ENCODE measurements around the gene TRIM63. TPM values are rescaled to one million over a fixed set of nuclear protein-coding genes. Genes with fewer than 3 reads are reported as not detected.

TRIM63 gene
- total and polyA plus RNA-seq, 9 of the 15 experiments (the other 6 are each of a cell fraction or from before 2014, with no cell fraction given), result 0.08 to 0.57 (median 0.36) TPM

DNA sequence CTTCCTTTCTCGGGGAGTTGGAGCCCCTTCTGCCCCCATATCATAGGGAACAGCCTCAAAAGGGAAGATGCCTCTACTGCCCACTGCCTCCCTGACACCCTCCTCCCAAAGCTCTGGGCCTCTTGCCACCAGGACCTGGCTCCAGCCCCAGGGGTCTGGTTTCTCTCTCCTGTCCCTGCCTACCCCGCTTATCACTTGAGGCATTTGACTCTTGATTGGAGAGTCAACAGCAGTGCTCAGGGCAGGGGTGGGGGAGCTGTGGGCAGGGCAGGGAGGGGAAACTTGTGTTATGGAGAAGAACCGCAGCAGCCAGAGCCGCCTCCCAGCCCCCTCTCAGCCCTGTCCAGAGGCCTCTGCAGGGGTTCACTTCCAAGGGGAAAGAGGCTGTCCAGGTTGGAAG is 573 bp downstream of the TRIM63 start (continued):
- TF ChIP-seq, protein P1, sequence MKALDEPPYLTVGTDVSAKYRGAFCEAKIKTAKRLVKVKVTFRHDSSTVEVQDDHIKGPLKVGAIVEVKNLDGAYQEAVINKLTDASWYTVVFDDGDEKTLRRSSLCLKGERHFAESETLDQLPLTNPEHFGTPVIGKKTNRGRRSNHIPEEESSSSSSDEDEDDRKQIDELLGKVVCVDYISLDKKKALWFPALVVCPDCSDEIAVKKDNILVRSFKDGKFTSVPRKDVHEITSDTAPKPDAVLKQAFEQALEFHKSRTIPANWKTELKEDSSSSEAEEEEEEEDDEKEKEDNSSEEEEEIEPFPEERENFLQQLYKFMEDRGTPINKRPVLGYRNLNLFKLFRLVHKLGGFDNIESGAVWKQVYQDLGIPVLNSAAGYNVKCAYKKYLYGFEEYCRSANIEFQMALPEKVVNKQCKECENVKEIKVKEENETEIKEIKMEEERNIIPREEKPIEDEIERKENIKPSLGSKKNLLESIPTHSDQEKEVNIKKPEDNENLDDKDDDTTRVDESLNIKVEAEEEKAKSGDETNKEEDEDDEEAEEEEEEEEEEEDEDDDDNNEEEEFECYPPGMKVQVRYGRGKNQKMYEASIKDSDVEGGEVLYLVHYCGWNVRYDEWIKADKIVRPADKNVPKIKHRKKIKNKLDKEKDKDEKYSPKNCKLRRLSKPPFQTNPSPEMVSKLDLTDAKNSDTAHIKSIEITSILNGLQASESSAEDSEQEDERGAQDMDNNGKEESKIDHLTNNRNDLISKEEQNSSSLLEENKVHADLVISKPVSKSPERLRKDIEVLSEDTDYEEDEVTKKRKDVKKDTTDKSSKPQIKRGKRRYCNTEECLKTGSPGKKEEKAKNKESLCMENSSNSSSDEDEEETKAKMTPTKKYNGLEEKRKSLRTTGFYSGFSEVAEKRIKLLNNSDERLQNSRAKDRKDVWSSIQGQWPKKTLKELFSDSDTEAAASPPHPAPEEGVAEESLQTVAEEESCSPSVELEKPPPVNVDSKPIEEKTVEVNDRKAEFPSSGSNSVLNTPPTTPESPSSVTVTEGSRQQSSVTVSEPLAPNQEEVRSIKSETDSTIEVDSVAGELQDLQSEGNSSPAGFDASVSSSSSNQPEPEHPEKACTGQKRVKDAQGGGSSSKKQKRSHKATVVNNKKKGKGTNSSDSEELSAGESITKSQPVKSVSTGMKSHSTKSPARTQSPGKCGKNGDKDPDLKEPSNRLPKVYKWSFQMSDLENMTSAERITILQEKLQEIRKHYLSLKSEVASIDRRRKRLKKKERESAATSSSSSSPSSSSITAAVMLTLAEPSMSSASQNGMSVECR (CRISPR knock-in tag; IDR thresholded peaks at IDR 0.05), result no peak
- TF ChIP-seq ZNF134 (CRISPR knock-in tag; conservative IDR thresholded peaks at IDR 0.05) (no peak), XRCC5 (IDR thresholded peaks at IDR 0.05; ENCODE audit: low read depth, low read length) (no peak), CTBP1 (IDR thresholded peaks at IDR 0.05; ENCODE audit: borderline replicate concordance) (peak; percentile 10; the same call in 1 of the 2 replicates), ZNF408 (CRISPR knock-in tag; IDR thresholded peaks at IDR 0.05; ENCODE audit: low read depth) (no peak), RBBP5 (IDR thresholded peaks at IDR 0.05; ENCODE audit: borderline replicate concordance, insufficient read depth, low read length, poor library complexity, severe bottlenecking) (peak; percentile 49), ATF7 (IDR thresholded peaks at IDR 0.05) (no peak), OTX1 (CRISPR knock-in tag; IDR thresholded peaks at IDR 0.05) (no peak), CBX1 (IDR thresholded peaks at IDR 0.05; ENCODE audit: low read depth) (no peak), NRF1 (conservative IDR thresholded peaks at IDR 0.05 in 1 of 2, IDR thresholded peaks at IDR 0.05 in 1 of 2) (0 out of 4 replicates have a peak, but pooled peaks of 1 of the 2 experiments have one; percentile 8), CBX3 (IDR thresholded peaks at IDR 0.05; ENCODE audit: borderline replicate concordance in 1 of 2, low read length in 2 of 2) (no peak), CREM (IDR thresholded peaks at IDR 0.05; ENCODE audit: low read depth) (0 out of 2 replicates have a peak, but pooled peaks have one; percentile 19), EP300 (IDR thresholded peaks at IDR 0.05; ENCODE audit: low read length) (peak; percentile 34; the same call in 1 of the 2 replicates), ZNF583 (CRISPR knock-in tag; IDR thresholded peaks at IDR 0.05) (0 out of 2 replicates have a peak, but pooled peaks have one; percentile 28), ZNF589 (CRISPR knock-in tag; IDR thresholded peaks at IDR 0.05; ENCODE audit: low read depth) (no peak), SMAD4 (CRISPR knock-in tag; conservative IDR thresholded peaks at IDR 0.05) (0 out of 2 replicates have a peak, but pooled peaks have one; percentile 21)
- TF ChIP-seq, protein P2, sequence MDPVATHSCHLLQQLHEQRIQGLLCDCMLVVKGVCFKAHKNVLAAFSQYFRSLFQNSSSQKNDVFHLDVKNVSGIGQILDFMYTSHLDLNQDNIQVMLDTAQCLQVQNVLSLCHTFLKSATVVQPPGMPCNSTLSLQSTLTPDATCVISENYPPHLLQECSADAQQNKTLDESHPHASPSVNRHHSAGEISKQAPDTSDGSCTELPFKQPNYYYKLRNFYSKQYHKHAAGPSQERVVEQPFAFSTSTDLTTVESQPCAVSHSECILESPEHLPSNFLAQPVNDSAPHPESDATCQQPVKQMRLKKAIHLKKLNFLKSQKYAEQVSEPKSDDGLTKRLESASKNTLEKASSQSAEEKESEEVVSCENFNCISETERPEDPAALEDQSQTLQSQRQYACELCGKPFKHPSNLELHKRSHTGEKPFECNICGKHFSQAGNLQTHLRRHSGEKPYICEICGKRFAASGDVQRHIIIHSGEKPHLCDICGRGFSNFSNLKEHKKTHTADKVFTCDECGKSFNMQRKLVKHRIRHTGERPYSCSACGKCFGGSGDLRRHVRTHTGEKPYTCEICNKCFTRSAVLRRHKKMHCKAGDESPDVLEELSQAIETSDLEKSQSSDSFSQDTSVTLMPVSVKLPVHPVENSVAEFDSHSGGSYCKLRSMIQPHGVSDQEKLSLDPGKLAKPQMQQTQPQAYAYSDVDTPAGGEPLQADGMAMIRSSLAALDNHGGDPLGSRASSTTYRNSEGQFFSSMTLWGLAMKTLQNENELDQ (CRISPR knock-in tag; IDR thresholded peaks at IDR 0.05; ENCODE audit: borderline replicate concordance), result no peak
- TF ChIP-seq, protein P3, sequence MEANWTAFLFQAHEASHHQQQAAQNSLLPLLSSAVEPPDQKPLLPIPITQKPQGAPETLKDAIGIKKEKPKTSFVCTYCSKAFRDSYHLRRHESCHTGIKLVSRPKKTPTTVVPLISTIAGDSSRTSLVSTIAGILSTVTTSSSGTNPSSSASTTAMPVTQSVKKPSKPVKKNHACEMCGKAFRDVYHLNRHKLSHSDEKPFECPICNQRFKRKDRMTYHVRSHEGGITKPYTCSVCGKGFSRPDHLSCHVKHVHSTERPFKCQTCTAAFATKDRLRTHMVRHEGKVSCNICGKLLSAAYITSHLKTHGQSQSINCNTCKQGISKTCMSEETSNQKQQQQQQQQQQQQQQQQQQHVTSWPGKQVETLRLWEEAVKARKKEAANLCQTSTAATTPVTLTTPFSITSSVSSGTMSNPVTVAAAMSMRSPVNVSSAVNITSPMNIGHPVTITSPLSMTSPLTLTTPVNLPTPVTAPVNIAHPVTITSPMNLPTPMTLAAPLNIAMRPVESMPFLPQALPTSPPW (CRISPR knock-in tag; IDR thresholded peaks at IDR 0.05), result peak; percentile 57; the same call in 1 of the 2 replicates
- TF ChIP-seq, protein P4, sequence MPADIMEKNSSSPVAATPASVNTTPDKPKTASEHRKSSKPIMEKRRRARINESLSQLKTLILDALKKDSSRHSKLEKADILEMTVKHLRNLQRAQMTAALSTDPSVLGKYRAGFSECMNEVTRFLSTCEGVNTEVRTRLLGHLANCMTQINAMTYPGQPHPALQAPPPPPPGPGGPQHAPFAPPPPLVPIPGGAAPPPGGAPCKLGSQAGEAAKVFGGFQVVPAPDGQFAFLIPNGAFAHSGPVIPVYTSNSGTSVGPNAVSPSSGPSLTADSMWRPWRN (IDR thresholded peaks at IDR 0.05; ENCODE audit: low read depth), result no peak
